EH (cell line): ENCODE data around the gene ADGRL1.

Experiments
- DNase-seq: peaks from one replicate; pipeline ENCODE4 v3.0.0-alpha.2; 2015; ENCODE audit warnings: low read depth

ADGRL1 gene

GRCh38 chr19:14112051-14112808 lies 93.7 kb downstream of the ADGRL1 start:
- DNase-seq, result no peak

- DNase-seq, result no peak
Measured at GRCh38 chr19:14111486-14111885, 94.5 kb downstream of the ADGRL1 start.

- DNase-seq, result no peak
Measured at GRCh38 chr19:14110650-14111049, 95.3 kb downstream of the ADGRL1 start.

- no peak for DNase-seq
Measured at GRCh38 chr19:14107581-14108461, 98.1 kb downstream of the ADGRL1 start.

GRCh38 chr19:14106840-14107239 lies 99.1 kb downstream of the ADGRL1 start:
- no peak for DNase-seq

GRCh38 chr19:14105680-14106079 lies 100.3 kb downstream of the ADGRL1 start:
- no peak for DNase-seq

GRCh38 chr19:14103310-14103709 lies 102.7 kb downstream of the ADGRL1 start:
- DNase-seq, result no peak

- no peak for DNase-seq
Measured at GRCh38 chr19:14102756-14103155, 103.2 kb downstream of the ADGRL1 start.

GRCh38 chr19:14102102-14102696 lies 103.8 kb downstream of the ADGRL1 start:
- DNase-seq, result no peak

GRCh38 chr19:14101003-14101545 lies 104.9 kb downstream of the ADGRL1 start:
- DNase-seq, result no peak
